ENCODE results near the gene UBTD1. TPM values are rescaled to one million over a fixed set of nuclear protein-coding genes. Genes with fewer than 3 reads are reported as not detected.
"Not testable (repeated sequence)": the region's sequence is repeated elsewhere in the genome, so short reads cannot be mapped to it uniquely, and the experiment has no call there.

The UBTD1 gene
- total RNA-seq, 1 experiment from 2014 or later = 14.8 TPM

GRCh38 chr10:97573672-97574071 lies 74.9 kb downstream of the UBTD1 start:
- DNase-seq (ENCODE audit: low read depth in 1 of 2, low spot score in 2 of 2) = no peak
- Histone ChIP-seq H3K27ac (no peak overlapping the region), H3K4me3 (no peak overlapping the region), H3K9me3 (replicated peaks) (no peaks in the 10 kb centered on the region), H3K36me3 (peaks cover 4% of the 10 kb centered on the region; the same call in 1 of the 2 replicates), H3K4me1 (replicated peaks) (peaks cover 25% of the 10 kb centered on the region), H3K27me3 (replicated peaks) (no peaks in the 10 kb centered on the region)

GRCh38 chr10:97574374-97575126 lies 75.8 kb downstream of the UBTD1 start:
- no peaks in the 10 kb centered on the region for H3K9me3 ChIP-seq (replicated peaks)
- no peaks in the 10 kb centered on the region for H3K27me3 ChIP-seq (replicated peaks)
- peak; percentile 85 to 90 for DNase-seq (ENCODE audit: low read depth in 1 of 2, low spot score in 2 of 2)
- H3K27ac ChIP-seq = peak overlapping the region; percentile 41
- H3K4me1 ChIP-seq (replicated peaks) = peaks cover 25% of the 10 kb centered on the region
- no peak overlapping the region for H3K4me3 ChIP-seq
- H3K36me3 ChIP-seq = peaks cover 4% of the 10 kb centered on the region; the same call in 1 of the 2 replicates

DNA sequence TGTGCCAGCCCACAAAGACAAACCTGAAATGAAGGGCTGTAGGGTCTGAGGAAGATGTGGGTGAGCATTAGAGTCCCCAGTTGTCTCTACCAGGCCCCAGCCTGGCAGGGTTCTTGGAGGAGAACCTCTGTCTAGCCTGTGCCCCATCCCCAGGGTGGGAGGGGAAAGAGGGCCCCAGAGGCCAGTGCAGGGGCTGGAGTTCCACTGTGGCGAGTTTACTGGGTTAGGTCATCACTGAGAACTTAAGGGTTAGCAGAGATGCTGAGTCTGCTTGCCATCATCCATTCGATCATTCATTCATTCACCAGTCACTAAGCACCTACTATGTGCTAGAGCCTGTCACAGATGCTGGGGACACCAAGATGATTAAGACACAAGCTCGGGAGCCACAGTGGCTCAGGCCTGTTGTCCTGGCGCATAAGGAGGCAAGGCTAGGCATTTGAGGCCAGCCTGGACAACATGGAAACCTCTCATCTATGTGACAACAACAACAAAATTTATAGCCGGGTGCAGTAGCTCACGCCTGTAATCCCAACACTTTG lies 76.5 kb downstream of the UBTD1 start:
- peak overlapping the region; percentile 41 for H3K27ac ChIP-seq
- peaks cover 4% of the 10 kb centered on the region; the same call in 1 of the 2 replicates for H3K36me3 ChIP-seq
- no peaks in the 10 kb centered on the region for H3K27me3 ChIP-seq (replicated peaks)
- no peaks in the 10 kb centered on the region for H3K9me3 ChIP-seq (replicated peaks)
- DNase-seq (ENCODE audit: low read depth in 1 of 2, low spot score in 2 of 2) = no peak
- H3K4me3 ChIP-seq = no peak overlapping the region
- peaks cover 25% of the 10 kb centered on the region for H3K4me1 ChIP-seq (replicated peaks)

DNA sequence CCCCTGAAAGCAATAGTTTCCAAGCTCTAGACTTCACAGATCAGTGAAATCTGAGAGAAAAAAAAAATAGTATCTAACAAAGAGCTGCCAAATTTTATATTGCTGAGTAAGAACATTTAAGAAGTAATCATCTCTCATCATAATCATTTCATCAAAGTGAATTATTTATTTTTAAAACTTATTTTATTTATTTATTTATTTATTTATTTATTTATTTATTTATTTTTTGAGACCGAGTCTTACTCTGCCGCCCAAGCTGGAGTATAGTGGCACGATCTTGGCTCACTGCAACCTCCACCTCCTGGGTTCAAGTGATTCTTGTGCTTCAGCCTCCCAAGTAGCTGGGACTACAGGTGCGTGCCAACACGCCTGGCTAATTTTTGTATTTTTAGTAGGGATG lies 77.8 kb downstream of the UBTD1 start:
- not testable (repeated sequence) for H3K27ac ChIP-seq; DNase-seq (ENCODE audit: low read depth in 1 of 2, low spot score in 2 of 2)

GRCh38 chr10:97577701-97578100 lies 79.0 kb downstream of the UBTD1 start:
- H3K36me3 ChIP-seq = no peaks in the 10 kb centered on the region
- H3K4me1 ChIP-seq (replicated peaks) = peaks cover 20% of the 10 kb centered on the region
- no peak for DNase-seq (ENCODE audit: low read depth in 1 of 2, low spot score in 2 of 2)
- H3K9me3 ChIP-seq (replicated peaks) = no peaks in the 10 kb centered on the region
- H3K4me3 ChIP-seq = no peak overlapping the region
- no peaks in the 10 kb centered on the region for H3K27me3 ChIP-seq (replicated peaks)
- no peak overlapping the region for H3K27ac ChIP-seq

More for the DNA sequence above, 77.8 kb downstream of the UBTD1 start:
- peaks cover 25% of the 10 kb centered on the region for H3K4me1 ChIP-seq (replicated peaks)
- H3K9me3 ChIP-seq (replicated peaks); H3K36me3 ChIP-seq; H3K4me3 ChIP-seq; H3K27me3 ChIP-seq (replicated peaks): not testable (repeated sequence)

DNA sequence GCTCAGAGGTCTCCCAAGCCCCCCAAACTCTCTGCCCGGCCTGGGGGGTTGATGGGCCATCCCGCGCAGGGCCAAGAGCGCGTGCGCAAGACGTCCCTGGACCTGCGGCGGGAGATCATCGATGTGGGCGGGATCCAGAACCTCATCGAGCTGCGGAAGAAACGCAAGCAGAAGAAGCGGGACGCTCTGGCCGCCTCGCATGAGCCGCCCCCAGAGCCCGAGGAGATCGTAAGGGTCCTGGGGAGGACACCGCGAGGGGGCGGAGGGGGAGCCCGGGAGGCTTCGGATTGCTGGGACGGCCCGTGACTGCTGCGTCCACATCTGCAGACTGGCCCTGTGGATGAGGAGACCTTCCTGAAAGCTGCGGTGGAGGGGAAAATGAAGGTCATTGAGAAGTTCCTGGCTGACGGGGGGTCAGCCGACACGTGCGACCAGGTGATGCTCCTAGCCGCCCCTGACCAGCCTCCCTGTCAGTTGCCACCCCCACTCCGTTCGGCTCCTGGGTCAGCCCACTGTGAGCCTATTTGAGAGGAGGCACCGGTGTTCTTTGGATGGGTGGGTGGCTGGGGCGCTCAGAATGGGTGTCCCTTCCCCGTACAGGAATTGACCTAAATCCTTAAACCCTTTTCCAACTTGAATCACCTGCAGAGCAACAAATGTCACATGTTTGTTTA lies 79.6 kb downstream of the UBTD1 start:
- H3K9me3 ChIP-seq (replicated peaks) = no peaks in the 10 kb centered on the region
- no peak overlapping the region for H3K4me3 ChIP-seq
- H3K36me3 ChIP-seq = no peaks in the 10 kb centered on the region
- H3K4me1 ChIP-seq (replicated peaks) = peaks cover 15% of the 10 kb centered on the region
- no peak overlapping the region for H3K27ac ChIP-seq
- DNase-seq (ENCODE audit: low read depth in 1 of 2, low spot score in 2 of 2) = no peak
- H3K27me3 ChIP-seq (replicated peaks) = no peaks in the 10 kb centered on the region

- no peak for DNase-seq (ENCODE audit: low read depth in 1 of 2, low spot score in 2 of 2)
- no peak overlapping the region for H3K27ac ChIP-seq
- no peaks in the 10 kb centered on the region for H3K27me3 ChIP-seq (replicated peaks)
- H3K4me1 ChIP-seq (replicated peaks) = peaks cover 7% of the 10 kb centered on the region
- H3K36me3 ChIP-seq = no peaks in the 10 kb centered on the region
- H3K4me3 ChIP-seq = no peak overlapping the region
- H3K9me3 ChIP-seq (replicated peaks) = no peaks in the 10 kb centered on the region
These were observed 82.0 kb downstream of the UBTD1 start for GRCh38 chr10:97580421-97581367.

- Histone ChIP-seq H3K4me1 (replicated peaks) (peaks cover 7% of the 10 kb centered on the region), H3K27ac (no peak overlapping the region), H3K9me3 (replicated peaks) (no peaks in the 10 kb centered on the region), H3K27me3 (replicated peaks) (no peaks in the 10 kb centered on the region), H3K36me3 (no peaks in the 10 kb centered on the region), H3K4me3 (no peak overlapping the region)
- DNase-seq (ENCODE audit: low read depth in 1 of 2, low spot score in 2 of 2) = no peak
These were observed 83.4 kb downstream of the UBTD1 start for GRCh38 chr10:97582169-97582568.

- no peak overlapping the region for H3K4me3 ChIP-seq
- peaks cover 7% of the 10 kb centered on the region for H3K4me1 ChIP-seq (replicated peaks)
- no peak overlapping the region for H3K27ac ChIP-seq
- DNase-seq (ENCODE audit: low read depth in 1 of 2, low spot score in 2 of 2) = no peak
- no peaks in the 10 kb centered on the region for H3K27me3 ChIP-seq (replicated peaks)
- H3K36me3 ChIP-seq = no peaks in the 10 kb centered on the region
- no peaks in the 10 kb centered on the region for H3K9me3 ChIP-seq (replicated peaks)
These were observed 84.8 kb downstream of the UBTD1 start for GRCh38 chr10:97583476-97583875.

- H3K27ac ChIP-seq = no peak within 1 kb of the TSS
- no peak within 1 kb of the TSS for H3K4me3 ChIP-seq
- no peaks in the 10 kb centered on the region for H3K36me3 ChIP-seq
- H3K27me3 ChIP-seq (replicated peaks) = no peaks in the 10 kb centered on the region
- peak in 1 of 2 experiments; percentile 69 for DNase-seq (ENCODE audit: low read depth in 1 of 2, low spot score in 2 of 2)
- no peaks in the 10 kb centered on the region for H3K9me3 ChIP-seq (replicated peaks)
- H3K4me1 ChIP-seq (replicated peaks) = peaks cover 7% of the 10 kb centered on the region
These were observed 85.5 kb downstream of the UBTD1 start, which contains the start of gene HOGA1 for GRCh38 chr10:97584060-97584797. Gene HOGA1, plus strand, starts transcription at chr10:97584389. Its CDS starts 315 bp downstream, at chr10:97584704.

- no peaks in the 10 kb centered on the region for H3K9me3 ChIP-seq (replicated peaks)
- H3K36me3 ChIP-seq = no peaks in the 10 kb centered on the region
- no peak overlapping the region for H3K27ac ChIP-seq
- no peaks in the 10 kb centered on the region for H3K27me3 ChIP-seq (replicated peaks)
- no peak overlapping the region for H3K4me3 ChIP-seq
- peaks cover 7% of the 10 kb centered on the region for H3K4me1 ChIP-seq (replicated peaks)
- DNase-seq (ENCODE audit: low read depth in 1 of 2, low spot score in 2 of 2) = no peak
These were observed 86.2 kb downstream of the UBTD1 start for GRCh38 chr10:97584798-97585438.

DNA sequence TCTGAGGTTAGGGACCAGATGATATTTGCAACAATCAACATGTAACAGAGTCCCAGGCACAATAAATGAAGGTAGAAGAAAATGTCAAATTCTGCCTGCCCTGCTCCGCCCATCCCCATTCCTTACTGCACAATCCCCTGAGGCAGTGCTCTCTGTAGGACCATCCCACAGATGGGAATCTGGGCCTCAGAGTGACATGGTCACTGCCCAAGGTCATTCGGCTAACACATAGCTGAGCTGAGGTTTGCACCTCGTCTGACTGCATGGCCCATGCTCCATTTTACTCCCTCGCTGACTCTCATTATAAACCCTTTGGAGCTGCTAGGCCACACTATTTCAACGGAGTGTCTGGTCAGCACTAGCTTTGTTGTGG lies 86.7 kb downstream of the UBTD1 start:
- Histone ChIP-seq H3K27ac (no peak overlapping the region), H3K4me1 (replicated peaks) (peaks cover 7% of the 10 kb centered on the region), H3K27me3 (replicated peaks) (no peaks in the 10 kb centered on the region), H3K4me3 (no peak overlapping the region), H3K9me3 (replicated peaks) (no peaks in the 10 kb centered on the region), H3K36me3 (no peaks in the 10 kb centered on the region)
- DNase-seq (ENCODE audit: low read depth in 1 of 2, low spot score in 2 of 2) = no peak

All from SJSA1 (cell line).